SU-DHL-6 (cell line): ENCODE results near the gene PDCD10.
A peak's percentile ranks its signal among the peaks of the same experiment; 100 is the strongest.

Experiments used
- H2AFZ ChIP-seq: fragments of 200-600 bp; sonication (generic); 2 replicates; pipeline ENCODE4 v1.6.1; 2014; ENCODE audit warnings: low read depth, mild to moderate bottlenecking, moderate library complexity, mixed read lengths, antibody characterized with exemption, low read length; ENCODE audit not compliant: severe bottlenecking
- H3F3A ChIP-seq: fragments of 200-600 bp; shearing (Covaris generic); 2 replicates; pipeline ENCODE4 v1.6.0; 2016; ENCODE audit warnings: antibody characterized with exemption, mild to moderate bottlenecking; ENCODE audit not compliant: insufficient read depth
- H3K27ac ChIP-seq: fragments of 200-600 bp; sonication (generic); 2 replicates; pipeline ENCODE4 v1.5.1; 2016; ENCODE audit warnings: low read depth, mild to moderate bottlenecking, low read length, moderate library complexity, mixed read lengths
- H3K27me3 ChIP-seq: fragments of 200-600 bp; sonication (generic), shearing (Covaris generic); 2 replicates; pipeline ENCODE4 v1.6.0; 2014; ENCODE audit warnings: mild to moderate bottlenecking, low read length
- H3K36me3 ChIP-seq: fragments of 200-600 bp; sonication (generic); 2 replicates; pipeline ENCODE4 v1.6.1; 2014; ENCODE audit warnings: mild to moderate bottlenecking, low read length, mixed read lengths
- H3K4me2 ChIP-seq: fragments of 300-600, 200-600 bp; shearing (Covaris generic), sonication (generic); 2 replicates; pipeline ENCODE4 v1.6.0; 2014; ENCODE audit warnings: low read length, low read depth, mild to moderate bottlenecking; ENCODE audit not compliant: poor library complexity, severe bottlenecking
- H3K4me3 ChIP-seq: fragments of 200-600 bp; sonication (generic); 2 replicates; pipeline ENCODE4 v1.5.1; 2014; ENCODE audit warnings: antibody characterized with exemption, low read length, mild to moderate bottlenecking, mixed read lengths; ENCODE audit not compliant: insufficient read depth, poor library complexity, severe bottlenecking
- H3K79me2 ChIP-seq: fragments of 200-600 bp; sonication (generic); 2 replicates; pipeline ENCODE4 v1.6.1; 2014; ENCODE audit warnings: mild to moderate bottlenecking, low read length, moderate library complexity; ENCODE audit not compliant: insufficient read depth
- H3K9ac ChIP-seq: fragments of 200-600 bp; sonication (generic); 2 replicates; pipeline ENCODE4 v1.7.0; 2014; ENCODE audit warnings: mild to moderate bottlenecking, low read length
- H3K9me2 ChIP-seq: fragments of 200-600 bp; sonication (generic); replicated peaks from 2 replicates; pipeline ENCODE4 v1.6.1; 2014; ENCODE audit warnings: low read length; ENCODE audit not compliant: insufficient read depth
- H3K9me3 ChIP-seq: fragments of 200-600 bp; sonication (generic); 2 replicates; pipeline ENCODE4 v1.6.1; 2014; ENCODE audit warnings: low read length, mixed read lengths; ENCODE audit not compliant: insufficient read depth
- H4K20me1 ChIP-seq: fragments of 200-600 bp; sonication (generic); 2 replicates; pipeline ENCODE4 v1.6.1; 2014; ENCODE audit warnings: low read depth, mild to moderate bottlenecking, antibody characterized with exemption, low read length, moderate library complexity, mixed read lengths
- CTCF ChIP-seq: fragments of 200-600 bp; sonication (generic); IDR thresholded peaks from one replicate; pipeline ENCODE4 v1.5.1; 2017; ENCODE audit warnings: antibody characterized with exemption, mild to moderate bottlenecking, low read length, moderate library complexity; ENCODE audit not compliant: insufficient read depth, poor library complexity, severe bottlenecking
- EZH2phosphoT487 ChIP-seq: fragments of 200-600 bp; sonication (generic), shearing (Covaris generic); conservative IDR thresholded peaks from 2 replicates; pipeline ENCODE4 v1.6.1; 2018; ENCODE audit warnings: mild to moderate bottlenecking, antibody characterized with exemption, low read length, moderate library complexity, mixed read lengths

PDCD10 gene

GRCh38 chr3:167749209-167749608, 14.5 kb upstream of the PDCD10 start:
- Histone ChIP-seq H3F3A (peaks cover 17% of the 10 kb centered on the region), H3K9me2 (no peaks in the 10 kb centered on the region), H3K4me2 (peak overlapping the region; percentile 69), H4K20me1 (no peaks in the 10 kb centered on the region), H2AFZ (no peak overlapping the region), H3K9me3 (peaks cover 5% of the 10 kb centered on the region; the same call in 1 of the 2 replicates), H3K27me3 (no peaks in the 10 kb centered on the region), H3K4me3 (no peak overlapping the region), H3K79me2 (no peaks in the 10 kb centered on the region), H3K36me3 (peaks cover 13% of the 10 kb centered on the region), H3K9ac (0 out of 2 replicates have a peak overlapping the region, but pooled peaks have one; percentile 10), H3K27ac (peak overlapping the region; percentile 52)
- TF ChIP-seq EZH2phosphoT487 (no peak), CTCF (no peak)

- Histone ChIP-seq H3K36me3 (peaks cover 25% of the 10 kb centered on the region), H3K4me2 (no peak overlapping the region), H2AFZ (no peak overlapping the region), H3K4me3 (no peak overlapping the region), H3K9me3 (peaks cover 5% of the 10 kb centered on the region; the same call in 1 of the 2 replicates), H3K27me3 (no peaks in the 10 kb centered on the region), H4K20me1 (no peaks in the 10 kb centered on the region), H3K27ac (no peak overlapping the region), H3K9ac (no peak overlapping the region), H3F3A (peaks cover 36% of the 10 kb centered on the region), H3K79me2 (peaks cover 34% of the 10 kb centered on the region; the same call in 1 of the 2 replicates), H3K9me2 (no peaks in the 10 kb centered on the region)
- TF ChIP-seq CTCF (no peak), EZH2phosphoT487 (no peak)
Measured at GRCh38 chr3:167743799-167744198, 9.1 kb upstream of the PDCD10 start.

- H3K9me2 ChIP-seq, result no peaks in the 10 kb centered on the region
- H3F3A ChIP-seq, result peaks cover 30% of the 10 kb centered on the region
- H3K27me3 ChIP-seq, result no peaks in the 10 kb centered on the region
- H3K79me2 ChIP-seq, result peaks cover 48% of the 10 kb centered on the region
- peaks cover 5% of the 10 kb centered on the region; the same call in 1 of the 2 replicates for H3K9me3 ChIP-seq
- no peak overlapping the region for H3K4me2 ChIP-seq
- H4K20me1 ChIP-seq, result no peaks in the 10 kb centered on the region
- TF ChIP-seq EZH2phosphoT487, result no peak
- TF ChIP-seq CTCF, result no peak
- H3K36me3 ChIP-seq, result peaks cover 30% of the 10 kb centered on the region
- no peak overlapping the region for H3K9ac ChIP-seq
- H3K4me3 ChIP-seq, result no peak overlapping the region
- no peak overlapping the region for H2AFZ ChIP-seq
- no peak overlapping the region for H3K27ac ChIP-seq
Measured at GRCh38 chr3:167742338-167742737, 7.6 kb upstream of the PDCD10 start.
